Cardiac septum (tissue), 1 donor: ENCODE measurements around the gene HVCN1. TPM values are rescaled to one million over a fixed set of nuclear protein-coding genes. Genes with fewer than 3 reads are reported as not detected.
A peak's percentile ranks its signal among the peaks of the same experiment; 100 is the strongest.
"Not testable (repeated sequence)": the region's sequence is repeated elsewhere in the genome, so short reads cannot be mapped to it uniquely, and the experiment has no call there.

Experiments used
- DNase-seq: peaks from one replicate; pipeline ENCODE4 v3.0.0-alpha.2; 2020; ENCODE audit warnings: low spot score
- intact Hi-C: fragments of 100-400 bp; cut with DNase I; formaldehyde crosslinking; loops from one replicate; pipeline ENCODE4 v1.14.0; 2022
- total RNA-seq: library from RNA; stranded (reverse); fragmentation: NEBNext Ultra II Directional; extraction: Animal tissue kit (Norgen Biotek cat#: 25700); gene quantifications from one replicate; pipeline ENCODE4 v1.2.1, GENCODE V29; 2021
- donor health status: DM: no; HTN: no; CAD: no.

HVCN1 gene
- total RNA-seq, 1 donor from 2014 or later, result 3.5 TPM

GRCh38 chr12:110636516-110636915 is 52.4 kb downstream of the HVCN1 start:
- intact Hi-C loops, result no loop called here
- no peak for DNase-seq

- intact Hi-C loops, result no loop called here
These were observed 53.9 kb downstream of the HVCN1 start for GRCh38 chr12:110635055-110635454.

GRCh38 chr12:110627500-110628195 is 61.3 kb downstream of the HVCN1 start:
- intact Hi-C loops, result no loop called here
- DNase-seq, result no peak

More at GRCh38 chr12:110635055-110635454, 53.9 kb downstream of the HVCN1 start:
- DNase-seq, result no peak

- DNase-seq, result no peak
- intact Hi-C loops, result no loop called here
These were observed 66.3 kb downstream of the HVCN1 start for GRCh38 chr12:110622582-110622981.

GRCh38 chr12:110619534-110619953 is 69.4 kb downstream of the HVCN1 start:
- no peak for DNase-seq
- intact Hi-C loops, result no loop called here

- DNase-seq, result no peak
- intact Hi-C loops, result no loop called here
These were observed 72.3 kb downstream of the HVCN1 start for GRCh38 chr12:110616471-110617115.

- DNase-seq, result no peak
- intact Hi-C loops, result no loop called here
These were observed 73.7 kb downstream of the HVCN1 start for GRCh38 chr12:110615171-110615570.

GRCh38 chr12:110613771-110614684 is 74.9 kb downstream of the HVCN1 start, which contains the start of gene TCTN1:
Gene TCTN1, plus strand, starts transcription at chr12:110614129. Its CDS starts 54 bp downstream, at chr12:110614183.
- intact Hi-C loops, result loop anchor here (5.0 kb wide), 3 partner anchors 78 to 273 kb away; partner anchors contain the start of gene PPP1CC
- DNase-seq, result peak; percentile 100

- DNase-seq, result no peak
These were observed 75.7 kb downstream of the HVCN1 start for GRCh38 chr12:110613071-110613770.

GRCh38 chr12:110606253-110606611 is 82.7 kb downstream of the HVCN1 start:
- no peak for DNase-seq
- intact Hi-C loops, result loop anchor here (10.0 kb wide), 1 partner anchor 219 kb away; no protein-coding TSS in a partner anchor

More at GRCh38 chr12:110613071-110613770, 75.7 kb downstream of the HVCN1 start:
- intact Hi-C loops, result loop anchor here (5.0 kb wide), 3 partner anchors 79 to 274 kb away; partner anchors contain the start of gene PPP1CC

- intact Hi-C loops, result loop anchor here (2.0 to 10.0 kb wide), 4 partner anchors 50 to 223 kb away; partner anchors contain the start of genes FAM216A and GPN3
These were observed 86.7 kb downstream of the HVCN1 start for GRCh38 chr12:110602085-110602814.

GRCh38 chr12:110600254-110600653 is 88.7 kb downstream of the HVCN1 start:
- intact Hi-C loops, result loop anchor here (2.0 to 10.0 kb wide), 4 partner anchors 48 to 225 kb away; partner anchors contain the start of genes ARPC3, FAM216A and GPN3
- no peak for DNase-seq

More at GRCh38 chr12:110602085-110602814, 86.7 kb downstream of the HVCN1 start:
- not testable (repeated sequence) for DNase-seq

GRCh38 chr12:110599334-110599733 is 89.6 kb downstream of the HVCN1 start:
- intact Hi-C loops, result no loop called here
- no peak for DNase-seq

Other genes with a start within 250 kb of the HVCN1 start
- gene ARPC3, start 238.8 kb downstream of the HVCN1 start, total RNA-seq, result 102 TPM
- 27.1 TPM for gene GPN3, start 220.9 kb downstream of the HVCN1 start, total RNA-seq
- gene FAM216A, start 220.3 kb downstream of the HVCN1 start, total RNA-seq, result 4.7 TPM
- 76.3 TPM for gene VPS29, start 187.0 kb downstream of the HVCN1 start, total RNA-seq
- 0.65 TPM for gene RAD9B, start 186.8 kb downstream of the HVCN1 start, total RNA-seq
- gene PPTC7, start 105.8 kb downstream of the HVCN1 start, total RNA-seq, result 55.0 TPM
- gene TCTN1, start 75.0 kb downstream of the HVCN1 start, total RNA-seq, result 20.7 TPM
- gene PPP1CC, start 53.8 kb upstream of the HVCN1 start, total RNA-seq, result 102 TPM
- gene CCDC63, start 157.9 kb upstream of the HVCN1 start, total RNA-seq, result not detected
- 24,495 TPM for gene MYL2, start 231.5 kb upstream of the HVCN1 start, total RNA-seq